Prostate gland (tissue), 2 donors: ENCODE data around the gene SCFD2. TPM values are rescaled to one million over a fixed set of nuclear protein-coding genes. Genes with fewer than 3 reads are reported as not detected.

Source experiments
- DNase-seq: peaks from one replicate; pipeline ENCODE4 v3.0.0-alpha.2; 2019; ENCODE audit warnings: low spot score
- H3K27ac ChIP-seq, 2 donors: fragments of 200-600 bp; sonication (generic); 2 replicates each; pipeline ENCODE4 v1.5.1; 2017 to 2019
- H3K27me3 ChIP-seq: fragments of 200-600 bp; sonication (generic); replicated peaks from 2 replicates; pipeline ENCODE4 v1.5.1; 2019; ENCODE audit not compliant: insufficient read depth
- H3K36me3 ChIP-seq, 2 donors: fragments of 200-600 bp; sonication (generic); 1 replicate in 1 of 2; 2 replicates in 1 of 2; pipeline versions ENCODE4 v1.5.1 to v1.8.1; 2017 to 2019
- H3K4me1 ChIP-seq: fragments of 200-600 bp; sonication (generic); replicated peaks from 2 replicates; pipeline ENCODE4 v1.5.1; 2019
- H3K4me3 ChIP-seq, 2 donors: fragments of 200-600 bp; sonication (generic); 2 replicates each; pipeline ENCODE4 v1.5.1; 2017 to 2019
- H3K9me3 ChIP-seq: fragments of 200-600 bp; sonication (generic); 2 replicates; pipeline ENCODE4 v1.5.1; 2017
- POLR2A ChIP-seq: fragments of 450-650 bp; IDR thresholded peaks from one replicate; pipeline ENCODE4 v1.6.1; 2016; ENCODE audit warnings: antibody characterized with exemption, mild to moderate bottlenecking
- POLR2AphosphoS5 ChIP-seq: sonication (generic); formaldehyde crosslinking; IDR thresholded peaks from one replicate; pipeline ENCODE4 v1.6.1; 2017; ENCODE audit warnings: antibody characterized with exemption
- WGBS: methylation state at CpG from one replicate; pipeline ENCODE4 v1.1.5; 2018; 5-methylcytosine and 5-hydroxymethylcytosine counted together
- intact Hi-C: fragments of 100-400 bp; cut with DNase I; formaldehyde crosslinking; loops from one replicate; pipeline ENCODE4 v1.14.2; 2022
- total RNA-seq, 2 donors: library from RNA; depleted of rRNA; stranded (reverse); fragments of >200 nt; gene quantifications; one replicate each; pipeline ENCODE4 v1.1.0, GENCODE V29; 2016
- TF ChIP-seq, protein P1 (sequence below), 4 experiments: fragments of 200-600 bp in 2 of 4; fragments of 450-650 bp in 2 of 4; sonication (generic) in 2 of 4; IDR thresholded peaks; 1 replicate in 3 of 4; 2 replicates in 1 of 4; pipeline ENCODE4 v1.5.1; 2016 to 2019; ENCODE audit warnings: antibody characterized with exemption in 4 of 4, mild to moderate bottlenecking in 2 of 4, moderate library complexity in 2 of 4

SCFD2 gene
- total RNA-seq, 2 donors from 2014 or later: 10.7 to 21.1 TPM

DNA sequence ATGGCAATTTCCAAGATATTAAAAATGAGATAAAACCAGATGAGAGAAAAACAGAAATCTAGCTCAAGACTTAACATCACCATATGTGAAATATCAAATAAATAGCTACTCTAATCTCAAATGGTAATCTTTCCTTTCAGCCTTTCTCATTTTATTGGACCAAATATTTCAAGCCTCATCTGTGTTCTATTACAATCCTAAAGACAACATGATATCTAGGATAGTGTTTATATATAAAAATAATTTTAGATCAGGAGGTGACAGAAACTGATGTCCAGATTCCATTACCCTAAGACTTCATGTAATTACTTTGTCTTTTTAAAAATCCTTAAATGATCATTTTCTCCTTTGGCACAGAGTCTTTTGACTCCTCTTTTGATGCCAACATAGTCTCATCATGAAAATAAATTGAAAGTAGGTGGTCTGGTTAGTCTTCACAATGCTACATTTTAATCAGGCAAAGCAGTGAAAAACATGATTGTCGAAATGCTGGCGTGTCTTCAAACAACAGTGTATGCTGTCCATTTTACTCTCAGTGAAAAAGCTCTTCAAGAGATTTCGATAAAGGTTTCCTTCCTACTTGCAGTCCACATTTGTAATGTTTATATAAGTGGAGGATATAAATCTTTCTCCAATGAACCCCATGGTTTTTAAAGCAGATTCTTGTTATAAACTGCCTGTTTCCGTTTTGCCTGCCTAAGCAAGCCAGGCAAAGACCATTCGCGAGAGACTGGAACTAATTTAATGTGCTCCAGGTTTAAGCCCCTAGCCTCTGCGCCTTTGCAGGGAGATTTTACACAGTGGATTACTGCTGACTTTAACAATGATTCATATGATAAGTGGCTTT is 169.8 kb downstream of the SCFD2 start:
- TF ChIP-seq POLR2A: no peak
- TF ChIP-seq POLR2AphosphoS5: no peak
- TF ChIP-seq, protein P1, sequence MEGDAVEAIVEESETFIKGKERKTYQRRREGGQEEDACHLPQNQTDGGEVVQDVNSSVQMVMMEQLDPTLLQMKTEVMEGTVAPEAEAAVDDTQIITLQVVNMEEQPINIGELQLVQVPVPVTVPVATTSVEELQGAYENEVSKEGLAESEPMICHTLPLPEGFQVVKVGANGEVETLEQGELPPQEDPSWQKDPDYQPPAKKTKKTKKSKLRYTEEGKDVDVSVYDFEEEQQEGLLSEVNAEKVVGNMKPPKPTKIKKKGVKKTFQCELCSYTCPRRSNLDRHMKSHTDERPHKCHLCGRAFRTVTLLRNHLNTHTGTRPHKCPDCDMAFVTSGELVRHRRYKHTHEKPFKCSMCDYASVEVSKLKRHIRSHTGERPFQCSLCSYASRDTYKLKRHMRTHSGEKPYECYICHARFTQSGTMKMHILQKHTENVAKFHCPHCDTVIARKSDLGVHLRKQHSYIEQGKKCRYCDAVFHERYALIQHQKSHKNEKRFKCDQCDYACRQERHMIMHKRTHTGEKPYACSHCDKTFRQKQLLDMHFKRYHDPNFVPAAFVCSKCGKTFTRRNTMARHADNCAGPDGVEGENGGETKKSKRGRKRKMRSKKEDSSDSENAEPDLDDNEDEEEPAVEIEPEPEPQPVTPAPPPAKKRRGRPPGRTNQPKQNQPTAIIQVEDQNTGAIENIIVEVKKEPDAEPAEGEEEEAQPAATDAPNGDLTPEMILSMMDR (IDR thresholded peaks at IDR 0.05): no peak
- H3K4me3 ChIP-seq: no peak overlapping the region
- no peak overlapping the region for H3K27ac ChIP-seq
- WGBS: 28% methylated on average over 7 of the region's 7 CpGs
- no peaks in the 10 kb centered on the region for H3K36me3 ChIP-seq
- DNase-seq: no peak
- no peaks in the 10 kb centered on the region for H3K27me3 ChIP-seq
- intact Hi-C loops: loop anchor here (2.0 to 10.0 kb wide), 3 partner anchors 729 to 1039 kb away; no protein-coding TSS in a partner anchor
- no peaks in the 10 kb centered on the region for H3K9me3 ChIP-seq
- no peaks in the 10 kb centered on the region for H3K4me1 ChIP-seq

DNA sequence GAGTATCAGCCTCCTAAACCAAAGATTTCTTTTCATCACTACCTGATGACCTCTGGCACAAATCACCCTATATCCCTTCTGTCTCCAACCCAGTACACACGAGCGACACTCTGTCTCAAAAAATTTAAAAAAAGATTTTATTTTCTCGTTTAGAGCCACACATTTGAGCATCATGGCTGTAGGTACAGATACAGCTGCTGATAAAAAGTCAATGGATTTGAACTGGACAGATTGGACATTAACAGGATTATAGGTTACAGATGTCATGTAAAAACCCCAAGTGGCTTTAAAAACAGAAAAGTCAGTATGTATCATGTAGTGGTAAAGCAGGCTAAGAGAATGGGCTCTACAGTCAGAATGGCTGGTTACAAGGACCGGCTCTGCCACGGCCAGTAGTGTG is 171.1 kb downstream of the SCFD2 start:
- H3K4me1 ChIP-seq: no peaks in the 10 kb centered on the region
- TF ChIP-seq POLR2A (no peak), POLR2AphosphoS5 (no peak)
- TF ChIP-seq, protein P1 (IDR thresholded peaks at IDR 0.05): no peak
- intact Hi-C loops: loop anchor here (5.0 to 10.0 kb wide), 2 partner anchors 730 to 1023 kb away; no protein-coding TSS in a partner anchor
- no peaks in the 10 kb centered on the region for H3K27me3 ChIP-seq
- no peak overlapping the region for H3K4me3 ChIP-seq
- no peaks in the 10 kb centered on the region for H3K36me3 ChIP-seq
- WGBS: 94% methylated on average over 5 of the region's 5 CpGs
- H3K9me3 ChIP-seq: no peaks in the 10 kb centered on the region
- no peak overlapping the region for H3K27ac ChIP-seq
- no peak for DNase-seq

DNA sequence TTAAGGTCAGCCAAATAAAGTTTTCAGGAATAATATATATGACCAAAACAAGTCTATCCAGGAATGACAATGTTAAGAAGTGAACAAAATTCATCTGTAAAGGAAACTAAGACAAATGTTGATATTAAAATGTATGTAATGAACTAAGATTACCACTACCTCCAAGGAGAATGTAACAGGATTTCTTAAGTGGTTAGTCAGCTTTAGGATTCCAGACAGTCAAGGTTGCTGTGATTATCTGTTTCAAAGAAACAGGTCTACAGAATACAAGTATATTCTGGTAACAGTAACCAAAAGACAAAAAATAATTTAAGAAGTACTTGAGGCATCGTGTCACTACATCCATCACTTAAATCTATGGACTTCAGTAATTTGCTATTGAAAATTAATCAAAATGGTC is 172.8 kb downstream of the SCFD2 start:
- intact Hi-C loops: loop anchor here (10.0 kb wide), 1 partner anchor 732 kb away; no protein-coding TSS in a partner anchor
- Histone ChIP-seq H3K27me3 (no peaks in the 10 kb centered on the region), H3K27ac (no peak overlapping the region), H3K4me3 (no peak overlapping the region), H3K4me1 (no peaks in the 10 kb centered on the region), H3K9me3 (no peaks in the 10 kb centered on the region), H3K36me3 (no peaks in the 10 kb centered on the region)
- TF ChIP-seq POLR2AphosphoS5 (no peak), POLR2A (no peak)
- TF ChIP-seq, protein P1 (IDR thresholded peaks at IDR 0.05): no peak
- 97% methylated on average over 1 of the region's 1 CpG for WGBS
- DNase-seq: no peak

GRCh38 chr4:53192496-53192895 is 173.4 kb downstream of the SCFD2 start:
- 97% methylated on average over 3 of the region's 3 CpGs for WGBS
- no peak overlapping the region for H3K4me3 ChIP-seq
- H3K27me3 ChIP-seq: no peaks in the 10 kb centered on the region
- TF ChIP-seq, protein P1 (IDR thresholded peaks at IDR 0.05): no peak
- TF ChIP-seq POLR2AphosphoS5: no peak
- TF ChIP-seq POLR2A: no peak
- intact Hi-C loops: loop anchor here (10.0 kb wide), 1 partner anchor 732 kb away; no protein-coding TSS in a partner anchor
- H3K27ac ChIP-seq: no peak overlapping the region
- no peak for DNase-seq
- no peaks in the 10 kb centered on the region for H3K9me3 ChIP-seq
- H3K36me3 ChIP-seq: no peaks in the 10 kb centered on the region
- peaks cover 2% of the 10 kb centered on the region for H3K4me1 ChIP-seq

- peaks cover 2% of the 10 kb centered on the region for H3K4me1 ChIP-seq
- H3K27ac ChIP-seq: no peak overlapping the region
- no peaks in the 10 kb centered on the region for H3K36me3 ChIP-seq
- 87% methylated on average over 4 of the region's 4 CpGs for WGBS
- DNase-seq: no peak
- no peaks in the 10 kb centered on the region for H3K27me3 ChIP-seq
- H3K9me3 ChIP-seq: no peaks in the 10 kb centered on the region
- no peak overlapping the region for H3K4me3 ChIP-seq
- no peak for TF ChIP-seq POLR2AphosphoS5
- TF ChIP-seq POLR2A: no peak
- TF ChIP-seq, protein P1 (IDR thresholded peaks at IDR 0.05): no peak
- intact Hi-C loops: loop anchor here (10.0 kb wide), 1 partner anchor 733 kb away; no protein-coding TSS in a partner anchor
These were observed 173.9 kb downstream of the SCFD2 start for GRCh38 chr4:53191997-53192396.
